Endothelial cell of umbilical vein (primary cell): ENCODE results near the gene C17orf107. TPM values are rescaled to one million over a fixed set of nuclear protein-coding genes. Genes with fewer than 3 reads are reported as not detected.
A peak's percentile ranks its signal among the peaks of the same experiment; 100 is the strongest.

Source experiments
- BruUV-seq: library from RNA; stranded (reverse); fragments of 400-500 nt; replicated peaks from 2 replicates; lab custom pipeline; 2021; lab: Mats Ljungman, UMichigan
- CTCF ChIA-PET: fragments of 300-600, 350-600 bp; sonication (Branson Sonifier 250); formaldehyde crosslinking; loops from one replicate; lab custom pipeline; 2021; ENCODE audit warnings: antibody characterized with exemption, inconsistent platforms; lab: Charles Lee
- POLR2A ChIA-PET: fragments of 300-600, 350-600 bp; sonication (Branson Sonifier 250); formaldehyde crosslinking; loops from one replicate; lab custom pipeline; 2021; ENCODE audit warnings: antibody characterized with exemption, inconsistent platforms; lab: Charles Lee
- DNase-seq: peaks from one replicate; pipeline ENCODE4 v3.0.0-alpha.2; 2011; ENCODE audit warnings: low read depth, low spot score
- FAIRE-seq: peaks from 2 replicates; lab custom pipeline; 2011; peaks lifted over from hg19 to GRCh38; lab: Jason Lieb, UNC
- H2AFZ ChIP-seq: 2 replicates; pipeline ENCODE4 v1.6.0; 2012; ENCODE audit warnings: low read depth, low read length, control low read depth, inconsistent platforms
- H3K27ac ChIP-seq: 2 replicates; pipeline ENCODE4 v1.5.1; 2011; ENCODE audit warnings: low read depth, mild to moderate bottlenecking, control low read depth, low read length, moderate library complexity; ENCODE audit not compliant: insufficient read depth
- H3K27me3 ChIP-seq, 2 experiments: 2 replicates each; pipeline versions ENCODE4 v1.6.0 to v1.6.1; 2011; ENCODE audit warnings: low read length in 2 of 2, mixed read lengths in 1 of 2; ENCODE audit not compliant: control insufficient read depth in 2 of 2, insufficient read depth in 2 of 2
- H3K36me3 ChIP-seq, 2 experiments: 2 replicates in 1 of 2; 3 replicates in 1 of 2; pipeline ENCODE4 v1.5.1; 2011; ENCODE audit warnings: low read length in 2 of 2, mild to moderate bottlenecking in 1 of 2, moderate library complexity in 1 of 2; ENCODE audit not compliant: control insufficient read depth in 2 of 2, insufficient read depth in 2 of 2; ENCODE audit errors: extremely low read depth in 1 of 2
- H3K4me1 ChIP-seq: 3 replicates; pipeline ENCODE4 v1.5.1; 2011; ENCODE audit warnings: mild to moderate bottlenecking, low read length; ENCODE audit not compliant: control insufficient read depth, insufficient read depth; ENCODE audit errors: extremely low read depth
- H3K4me2 ChIP-seq: 2 replicates; pipeline ENCODE4 v1.6.1; 2011; ENCODE audit warnings: low read length, control low read depth, mixed read lengths; ENCODE audit not compliant: insufficient read depth
- H3K4me3 ChIP-seq, 3 experiments: fragments of 200-600 bp in 1 of 3; sonication (generic), shearing (Covaris generic) in 1 of 3; replicated peaks in 1 of 3; 2 replicates each; pipeline ENCODE4 v1.5.1; 2011 to 2016; ENCODE audit warnings: control low read depth in 3 of 3, low read length in 3 of 3, mild to moderate bottlenecking in 2 of 3, inconsistent platforms in 1 of 3, low read depth in 1 of 3, moderate library complexity in 1 of 3; ENCODE audit not compliant: insufficient read depth in 1 of 3
- H3K79me2 ChIP-seq: 2 replicates; pipeline ENCODE4 v1.6.0; 2012; ENCODE audit warnings: low read length, inconsistent platforms; ENCODE audit not compliant: control insufficient read depth, insufficient read depth
- H3K9ac ChIP-seq: replicated peaks from 2 replicates; pipeline ENCODE3; 2011; ENCODE audit warnings: low read length, control low read depth; ENCODE audit not compliant: insufficient read depth; ENCODE audit errors: extremely low read depth
- H3K9me1 ChIP-seq: replicated peaks from 3 replicates; pipeline ENCODE4 v1.6.0; 2011; ENCODE audit warnings: mild to moderate bottlenecking, low read length; ENCODE audit not compliant: control insufficient read depth, insufficient read depth; ENCODE audit errors: extremely low read depth
- H3K9me3 ChIP-seq: replicated peaks from 2 replicates; pipeline ENCODE4 v1.5.1; 2012; ENCODE audit warnings: low read length, inconsistent platforms; ENCODE audit not compliant: control insufficient read depth, insufficient read depth
- H4K20me1 ChIP-seq: replicated peaks from 2 replicates; pipeline ENCODE3; 2011; ENCODE audit warnings: mild to moderate bottlenecking, low read length; ENCODE audit not compliant: control insufficient read depth, insufficient read depth; ENCODE audit errors: extremely low read depth
- EZH2 ChIP-seq: IDR thresholded peaks from 2 replicates; pipeline ENCODE4 v1.6.1; 2012; ENCODE audit warnings: borderline replicate concordance, low read depth, mild to moderate bottlenecking, moderate library complexity, low read length, inconsistent platforms; ENCODE audit not compliant: severe bottlenecking
- FOS ChIP-seq: IDR thresholded peaks from 2 replicates; pipeline ENCODE4 v1.6.1; 2011; ENCODE audit warnings: mild to moderate bottlenecking, low read length, moderate library complexity, borderline replicate concordance; ENCODE audit not compliant: insufficient read depth
- MYC ChIP-seq: IDR thresholded peaks from one replicate; pipeline ENCODE4 v1.6.1; 2011; ENCODE audit warnings: mild to moderate bottlenecking, low read depth, low read length
- POLR2A ChIP-seq: IDR thresholded peaks from 2 replicates; pipeline ENCODE4 v1.6.1; 2012; ENCODE audit warnings: low read depth, mild to moderate bottlenecking, control low read depth, low read length
- POLR2AphosphoS5 ChIP-seq: IDR thresholded peaks from 2 replicates; pipeline ENCODE4 v1.6.1; 2012; ENCODE audit warnings: low read depth, mild to moderate bottlenecking, control low read depth, low read length, moderate library complexity; ENCODE audit not compliant: insufficient read depth
- dilution Hi-C: fragments of 300-500 bp; cut with MboI; formaldehyde crosslinking; loops from one replicate; pipeline ENCODE4 v1.15.0; 2019; ENCODE audit warnings: low sequenced_read_pairs; ENCODE audit not compliant: extremely low pct_ligation_motif_present
- intact Hi-C: fragments of 100-400 bp; cut with micrococcal nuclease; formaldehyde crosslinking; loops from one replicate; pipeline ENCODE4 v1.10.0; 2022
- polyA plus RNA-seq, 4 experiments: library from polyadenylated mRNA; depleted of rRNA in 3 of 4; stranded (reverse) in 3 of 4; unstranded in 1 of 4; fragments of >200 nt; gene quantifications; 2 replicates each; pipeline versions ENCODE4 v1.2.1 to v1.2.3, GENCODE V29; 2011 to 2012; ENCODE audit warnings: missing spikeins in 1 of 4
- total RNA-seq: library from RNA; stranded (reverse); gene quantifications from 2 replicates; pipeline ENCODE4 v1.2.3, GENCODE V29; 2021
- TF ChIP-seq, protein P1 (sequence below), 2 donors: IDR thresholded peaks; 1 replicate in 1 of 2; 2 replicates in 1 of 2; pipeline ENCODE4 v1.5.1; 2011; ENCODE audit warnings: low read length in 2 of 2, mild to moderate bottlenecking in 2 of 2, moderate library complexity in 2 of 2, control low read depth in 1 of 2, inconsistent platforms in 1 of 2, low read depth in 1 of 2; ENCODE audit not compliant: insufficient read depth in 1 of 2; ENCODE audit errors: extremely low read depth in 1 of 2

The C17orf107 gene
- total and polyA plus RNA-seq, 2 donors (not counting 3 experiments of a cell fraction or from before 2014, with no cell fraction given) = 0.68 to 1.0 TPM

GRCh38 chr17:4948166-4948930 is 49.0 kb downstream of the C17orf107 start, which contains the start of gene PFN1:
Gene PFN1 (minus strand): TSS chr17:4948530. CDS start chr17:4948394, 136 bp downstream.
- no peaks in the 10 kb centered on the region for H4K20me1 ChIP-seq

More at GRCh38 chr17:4948166-4948930, 49.0 kb downstream of the C17orf107 start, which contains the start of gene PFN1:
- Histone ChIP-seq H3K9me3 (no peaks in the 10 kb centered on the region), H3K4me1 (peaks cover 38% of the 10 kb centered on the region), H2AFZ (peak within 1 kb of the TSS; percentile 51), H3K9ac (peak within 1 kb of the TSS; percentile 76), H3K36me3 (peaks cover 8 to 20% of the 10 kb centered on the region in 2 experiments), H3K9me1 (no peaks in the 10 kb centered on the region), H3K4me2 (peak within 1 kb of the TSS; percentile 88), H3K4me3 (peak within 1 kb of the TSS; percentile 83 to 99 (median 95)), H3K79me2 (peaks cover 49% of the 10 kb centered on the region), H3K27ac (peak within 1 kb of the TSS; percentile 90), H3K27me3 (no peaks in the 10 kb centered on the region)
- FAIRE-seq (peak; percentile 77), DNase-seq (peak; percentile 81)
- intact Hi-C loops (loop anchor here (1.0 to 2.0 kb wide), 3 partner anchors 8 to 40 kb away; partner anchors contain the start of genes RNF167, SLC25A11 and SPAG7), dilution Hi-C loops (no loop called here)
- TF ChIP-seq POLR2A = peak; percentile 95
- TF ChIP-seq, protein P1, sequence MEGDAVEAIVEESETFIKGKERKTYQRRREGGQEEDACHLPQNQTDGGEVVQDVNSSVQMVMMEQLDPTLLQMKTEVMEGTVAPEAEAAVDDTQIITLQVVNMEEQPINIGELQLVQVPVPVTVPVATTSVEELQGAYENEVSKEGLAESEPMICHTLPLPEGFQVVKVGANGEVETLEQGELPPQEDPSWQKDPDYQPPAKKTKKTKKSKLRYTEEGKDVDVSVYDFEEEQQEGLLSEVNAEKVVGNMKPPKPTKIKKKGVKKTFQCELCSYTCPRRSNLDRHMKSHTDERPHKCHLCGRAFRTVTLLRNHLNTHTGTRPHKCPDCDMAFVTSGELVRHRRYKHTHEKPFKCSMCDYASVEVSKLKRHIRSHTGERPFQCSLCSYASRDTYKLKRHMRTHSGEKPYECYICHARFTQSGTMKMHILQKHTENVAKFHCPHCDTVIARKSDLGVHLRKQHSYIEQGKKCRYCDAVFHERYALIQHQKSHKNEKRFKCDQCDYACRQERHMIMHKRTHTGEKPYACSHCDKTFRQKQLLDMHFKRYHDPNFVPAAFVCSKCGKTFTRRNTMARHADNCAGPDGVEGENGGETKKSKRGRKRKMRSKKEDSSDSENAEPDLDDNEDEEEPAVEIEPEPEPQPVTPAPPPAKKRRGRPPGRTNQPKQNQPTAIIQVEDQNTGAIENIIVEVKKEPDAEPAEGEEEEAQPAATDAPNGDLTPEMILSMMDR (IDR thresholded peaks at IDR 0.05; ENCODE audit: extremely low read depth in 1 of 2, insufficient read depth in 1 of 2, low read depth in 1 of 2, low read length in 2 of 2) = no peak
- no peak for TF ChIP-seq MYC
- TF ChIP-seq POLR2AphosphoS5 = peak; percentile 97
- TF ChIP-seq EZH2 = no peak
- TF ChIP-seq FOS = no peak
- ChIA-PET CTCF (interaction anchor here (0.7 to 2.8 kb wide), 4 partner anchors 17 to 46 kb away, joined by 3 to 12 read pairs (median 3); partner anchors contain the start of gene CHRNE), POLR2A (interaction anchor here (0.6 to 2.3 kb wide), 2 partner anchors 10 to 19 kb away, joined by 4 to 18 read pairs; partner anchors contain the start of gene SPAG7)
- BruUV-seq = no TSS peak
